IPS-NIHi11 (cell line): ENCODE results near the gene PWP1.

Source experiments
- DNase-seq: peaks from one replicate; pipeline ENCODE4 v3.0.0; 2012; ENCODE audit warnings: mixed read lengths, low spot score

PWP1 gene

GRCh38 chr12:107685360-107686248 lies at the start of gene PWP1:
Gene PWP1, plus strand, starts transcription at chr12:107685799. Its CDS starts 101 bp downstream, at chr12:107685900.
- DNase-seq: peak; percentile 98

GRCh38 chr12:107641154-107641553 lies 44.4 kb upstream of the PWP1 start:
- no peak for DNase-seq

- DNase-seq: no peak
Observed at GRCh38 chr12:107642240-107642639, 43.4 kb upstream of the PWP1 start.

- DNase-seq: peak; percentile 70
Observed at GRCh38 chr12:107645630-107646333, 39.8 kb upstream of the PWP1 start.

GRCh38 chr12:107646436-107646835 lies 39.2 kb upstream of the PWP1 start:
- DNase-seq: no peak

- no peak for DNase-seq
Observed at GRCh38 chr12:107649661-107650061, 35.9 kb upstream of the PWP1 start.

GRCh38 chr12:107650977-107651376 lies 34.6 kb upstream of the PWP1 start:
- DNase-seq: no peak

- no peak for DNase-seq
Observed at GRCh38 chr12:107651571-107652449, 33.8 kb upstream of the PWP1 start.

GRCh38 chr12:107653519-107653918 lies 32.1 kb upstream of the PWP1 start:
- DNase-seq: no peak

GRCh38 chr12:107654873-107655272 lies 30.7 kb upstream of the PWP1 start:
- DNase-seq: no peak

- DNase-seq: no peak
Observed at GRCh38 chr12:107655281-107656065, 30.1 kb upstream of the PWP1 start.

- no peak for DNase-seq
Observed at GRCh38 chr12:107656302-107656701, 29.3 kb upstream of the PWP1 start.

- no peak for DNase-seq
Observed at GRCh38 chr12:107657133-107657532, 28.5 kb upstream of the PWP1 start.

GRCh38 chr12:107657621-107658020 lies 28.0 kb upstream of the PWP1 start:
- DNase-seq: no peak

- DNase-seq: no peak
Observed at GRCh38 chr12:107660235-107660634, 25.4 kb upstream of the PWP1 start.

GRCh38 chr12:107660861-107661415 lies 24.7 kb upstream of the PWP1 start:
- DNase-seq: peak; percentile 52

GRCh38 chr12:107661830-107662229 lies 23.8 kb upstream of the PWP1 start:
- no peak for DNase-seq

GRCh38 chr12:107662484-107662883 lies 23.1 kb upstream of the PWP1 start:
- DNase-seq: no peak

- DNase-seq: no peak
Observed at GRCh38 chr12:107663277-107663676, 22.3 kb upstream of the PWP1 start.

GRCh38 chr12:107666009-107666408 lies 19.6 kb upstream of the PWP1 start:
- DNase-seq: no peak

GRCh38 chr12:107667464-107667863 lies 18.1 kb upstream of the PWP1 start:
- DNase-seq: no peak
